IPS-NIHi7 (cell line): ENCODE data around the gene CEP83.
"Not testable (repeated sequence)": the region's sequence is repeated elsewhere in the genome, so short reads cannot be mapped to it uniquely, and the experiment has no call there.

Experiments used
- DNase-seq: peaks from one replicate; pipeline ENCODE4 v3.0.0; 2012; ENCODE audit warnings: mixed read lengths; ENCODE audit errors: extremely low spot score

CEP83 gene, protein sequence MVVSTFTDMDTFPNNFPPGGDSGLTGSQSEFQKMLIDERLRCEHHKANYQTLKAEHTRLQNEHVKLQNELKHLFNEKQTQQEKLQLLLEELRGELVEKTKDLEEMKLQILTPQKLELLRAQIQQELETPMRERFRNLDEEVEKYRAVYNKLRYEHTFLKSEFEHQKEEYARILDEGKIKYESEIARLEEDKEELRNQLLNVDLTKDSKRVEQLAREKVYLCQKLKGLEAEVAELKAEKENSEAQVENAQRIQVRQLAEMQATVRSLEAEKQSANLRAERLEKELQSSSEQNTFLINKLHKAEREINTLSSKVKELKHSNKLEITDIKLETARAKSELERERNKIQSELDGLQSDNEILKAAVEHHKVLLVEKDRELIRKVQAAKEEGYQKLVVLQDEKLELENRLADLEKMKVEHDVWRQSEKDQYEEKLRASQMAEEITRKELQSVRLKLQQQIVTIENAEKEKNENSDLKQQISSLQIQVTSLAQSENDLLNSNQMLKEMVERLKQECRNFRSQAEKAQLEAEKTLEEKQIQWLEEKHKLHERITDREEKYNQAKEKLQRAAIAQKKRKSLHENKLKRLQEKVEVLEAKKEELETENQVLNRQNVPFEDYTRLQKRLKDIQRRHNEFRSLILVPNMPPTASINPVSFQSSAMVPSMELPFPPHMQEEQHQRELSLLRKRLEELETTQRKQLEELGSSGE

DNA sequence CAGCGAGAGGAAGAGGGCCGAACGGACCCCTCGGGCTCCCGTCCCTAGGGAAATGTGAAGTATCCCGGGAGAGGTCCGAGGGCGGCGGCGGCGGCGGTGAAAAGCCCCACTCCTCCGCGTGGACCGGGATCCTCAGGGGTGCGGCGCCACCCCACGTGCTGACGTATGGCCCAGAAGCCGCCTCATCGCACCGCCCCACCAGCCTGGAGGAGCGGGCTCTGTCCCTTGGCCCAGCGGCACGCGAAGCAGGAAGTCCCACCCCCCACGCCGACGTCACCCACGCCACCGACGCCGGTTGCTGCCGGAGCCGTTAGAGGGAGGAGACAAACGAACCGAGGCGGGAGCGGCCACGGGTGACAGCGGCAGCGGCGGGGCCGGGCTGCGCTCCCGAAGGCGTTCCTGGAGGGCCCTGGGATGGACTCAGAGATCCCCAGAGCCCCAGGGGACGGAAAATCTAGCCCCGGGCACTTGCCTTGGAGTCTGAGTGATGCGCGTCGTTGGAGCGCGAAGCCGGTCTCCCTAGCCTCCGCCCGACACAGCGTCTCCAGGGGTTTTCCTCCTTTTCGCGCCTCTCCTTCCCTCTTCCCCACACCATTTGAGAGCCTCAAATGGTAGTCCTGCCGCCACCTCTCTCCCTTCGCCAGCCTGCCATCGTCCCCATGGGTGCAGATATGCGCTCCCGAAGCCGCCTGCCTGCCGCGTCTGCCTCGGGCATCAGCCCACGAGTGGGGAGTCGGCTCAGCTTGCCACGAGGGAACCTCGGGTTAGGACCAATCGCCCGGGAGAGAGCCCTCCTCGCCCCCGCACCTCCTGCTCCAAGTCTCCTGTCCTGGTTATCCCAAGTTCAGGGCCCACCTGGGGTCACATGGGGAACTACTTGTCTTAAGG is at the start of gene CEP83:
TSS of gene CEP83 (minus strand) at position 140 of the 888 bp plus-strand sequence. CDS start 47,377 bp downstream, outside the sequence.
- peak; percentile 93 for DNase-seq

DNA sequence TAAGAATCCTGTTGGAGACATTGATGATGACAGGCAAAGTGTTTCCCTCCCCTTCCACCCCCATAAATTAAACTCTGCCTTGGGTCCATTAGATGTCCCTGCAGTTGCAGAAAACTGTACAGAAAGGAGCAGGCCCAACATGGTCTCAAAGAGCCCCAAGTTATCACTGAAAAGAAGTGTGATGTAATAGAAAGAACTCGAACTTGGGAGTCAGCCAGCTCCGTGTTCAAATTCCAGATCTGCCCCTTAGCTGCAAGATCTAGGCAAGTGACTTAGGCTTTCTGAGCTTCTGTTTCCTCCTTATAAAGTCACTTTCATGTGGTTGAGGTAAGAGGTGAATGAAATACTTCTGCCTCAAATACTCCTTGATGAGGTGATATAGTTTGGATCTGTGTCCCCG is 49.6 kb upstream of the CEP83 start:
- no peak for DNase-seq

DNA sequence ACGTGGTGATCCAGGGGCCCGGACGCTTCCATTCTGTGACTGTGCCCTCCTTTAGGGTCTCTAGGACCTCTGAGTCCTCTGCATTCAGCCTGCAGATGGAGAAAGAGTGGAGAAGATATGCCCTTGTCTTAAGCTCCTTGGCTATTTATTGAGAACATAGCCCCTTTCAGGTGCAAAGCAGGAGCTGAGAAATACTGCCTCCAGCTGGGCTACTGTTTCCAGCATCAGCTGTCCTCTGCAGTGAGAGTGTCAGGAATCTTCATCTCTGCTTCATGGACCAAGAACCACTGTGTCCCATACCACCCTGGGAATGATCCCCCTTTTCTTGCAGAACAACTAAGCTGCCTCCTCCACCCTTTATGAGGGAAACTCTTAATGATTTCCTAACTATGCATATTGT is 47.8 kb upstream of the CEP83 start:
- DNase-seq, result peak; percentile 25

DNA sequence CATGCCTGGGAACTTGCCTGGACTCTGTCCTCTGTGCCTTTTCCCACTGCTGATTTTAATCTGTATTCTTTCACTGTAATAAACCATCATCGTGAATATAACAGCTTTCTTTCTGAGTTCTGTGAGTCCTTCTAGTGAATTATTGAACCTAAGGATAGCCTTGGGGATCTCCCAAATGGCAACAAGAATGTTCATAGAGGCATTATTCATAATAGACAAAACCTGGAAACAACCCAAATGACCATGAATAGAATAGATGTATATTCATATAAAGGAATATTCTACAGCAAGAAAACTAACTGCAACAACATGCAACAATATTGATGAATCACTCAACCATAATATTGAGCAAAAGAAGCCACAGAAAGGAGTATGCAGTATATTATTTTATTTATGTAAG is 44.7 kb upstream of the CEP83 start:
- DNase-seq, result no peak

DNA sequence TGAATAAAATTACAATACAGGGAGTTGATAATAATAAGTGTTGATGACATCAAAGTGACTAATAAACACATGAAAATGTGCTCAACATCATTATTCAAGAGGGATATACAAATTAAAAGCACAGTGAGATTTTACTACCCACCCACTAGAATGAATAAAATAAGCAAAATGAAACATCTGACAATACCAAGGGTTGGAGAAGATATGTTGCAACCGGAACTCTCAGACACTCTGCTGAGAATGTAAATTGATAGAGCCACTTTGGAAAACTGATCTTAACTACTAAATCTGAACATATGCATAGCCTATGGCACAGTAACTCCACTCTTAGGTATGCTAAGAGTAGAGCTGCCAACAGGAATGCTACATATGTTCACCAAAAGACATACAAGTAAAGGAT is 44.0 kb upstream of the CEP83 start:
- DNase-seq, result no peak

DNA sequence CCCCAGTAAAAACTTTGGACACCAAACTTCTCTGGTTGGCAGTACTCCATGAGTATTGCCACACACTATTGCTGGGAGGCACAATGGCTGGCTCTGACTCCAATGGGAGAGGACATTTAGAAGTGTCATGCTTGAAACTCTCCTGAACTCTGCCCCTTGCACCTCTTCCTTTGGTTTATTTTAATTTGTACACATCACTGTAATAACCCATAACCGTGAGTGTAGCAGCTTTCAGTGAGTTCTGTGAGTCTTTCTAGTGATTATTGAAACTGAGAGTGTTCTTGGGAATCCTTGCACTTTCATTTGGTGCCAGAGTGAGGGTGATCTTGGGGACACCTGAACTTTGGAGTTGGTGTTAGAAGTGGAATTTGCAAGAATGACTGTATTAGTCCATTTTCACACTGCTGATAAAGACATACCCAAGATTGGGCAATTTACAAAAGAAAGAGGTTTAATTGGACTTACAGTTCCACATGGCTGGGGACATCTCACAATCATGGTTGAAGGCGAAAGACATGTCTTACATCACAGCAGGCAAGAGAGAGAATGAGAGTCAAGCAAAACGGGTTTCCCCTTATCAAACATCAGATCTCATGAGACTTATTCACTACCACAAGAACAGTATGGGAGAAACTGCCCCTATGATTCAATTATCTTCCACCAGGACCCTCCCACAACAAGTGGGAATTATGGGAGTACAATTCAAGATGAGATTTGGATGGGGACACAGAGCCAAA is 41.3 kb upstream of the CEP83 start:
- no peak for DNase-seq

DNA sequence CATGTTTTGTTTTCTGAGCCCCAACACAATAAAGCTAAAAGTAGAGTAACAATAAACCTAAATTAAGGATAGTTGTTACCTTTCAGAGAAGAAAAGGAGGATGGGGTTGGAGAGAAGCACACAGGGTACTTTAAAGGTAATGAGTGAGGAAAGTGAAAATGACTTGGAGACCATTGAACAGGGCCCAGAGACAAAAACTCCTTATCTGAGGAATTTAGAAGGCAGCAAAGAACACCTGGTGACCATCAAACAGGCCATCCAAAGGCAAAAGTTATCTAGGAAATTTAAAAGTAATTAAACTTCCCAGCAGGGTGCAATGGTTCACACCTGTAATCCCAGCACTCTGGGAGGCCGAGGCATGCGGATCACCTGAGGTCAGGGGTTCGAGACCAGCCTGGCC is 39.0 kb upstream of the CEP83 start:
- no peak for DNase-seq

DNA sequence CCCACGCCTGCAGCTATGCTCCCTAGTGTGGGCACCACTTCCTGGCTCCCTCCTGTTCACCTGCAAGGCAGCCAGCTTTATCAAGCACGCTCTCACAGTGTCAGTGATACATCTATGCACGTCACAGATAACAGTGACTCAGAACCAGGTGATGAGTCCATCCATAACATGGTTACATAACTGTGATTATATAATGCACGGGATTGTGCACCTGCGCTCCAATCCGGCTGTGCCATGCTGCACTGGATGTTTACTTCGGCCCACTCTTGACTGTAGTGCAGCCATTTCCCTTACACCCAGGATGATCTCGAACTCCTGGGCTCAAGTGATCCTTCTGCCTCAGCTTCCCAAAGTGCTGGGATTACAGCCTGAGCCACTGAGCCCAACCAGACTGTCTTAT is 38.4 kb upstream of the CEP83 start:
- no peak for DNase-seq

DNA sequence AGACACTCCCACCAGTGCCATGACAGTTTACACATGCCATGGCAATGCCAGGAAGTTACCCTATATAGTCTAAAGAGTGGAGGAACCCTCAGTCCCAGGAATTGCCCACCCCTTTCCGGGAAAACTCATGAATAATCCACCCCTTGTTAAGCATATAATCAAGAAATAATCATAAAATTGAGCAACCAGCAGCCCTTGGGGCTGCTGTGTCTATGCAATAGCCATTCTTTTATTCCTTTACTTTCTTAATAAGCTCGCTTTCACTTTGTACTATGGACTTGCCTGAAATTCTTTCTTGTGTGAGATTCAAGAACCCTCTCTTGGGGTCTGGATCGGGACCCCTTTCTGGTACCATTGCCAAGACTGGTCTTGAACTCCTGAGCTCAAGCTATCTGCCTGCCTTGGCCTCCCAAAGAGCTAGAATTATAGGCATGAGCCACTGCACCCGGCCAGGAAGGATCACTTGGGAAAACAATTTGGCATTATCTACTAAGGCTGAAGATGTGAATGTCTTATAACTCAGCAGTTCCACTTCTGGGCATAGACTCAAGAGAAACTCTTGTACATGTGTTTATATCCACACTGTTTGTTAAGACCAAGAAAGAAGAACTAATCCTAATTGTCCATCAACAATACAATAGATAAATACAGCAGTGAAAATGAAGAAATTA is 35.9 kb upstream of the CEP83 start:
- no peak for DNase-seq

DNA sequence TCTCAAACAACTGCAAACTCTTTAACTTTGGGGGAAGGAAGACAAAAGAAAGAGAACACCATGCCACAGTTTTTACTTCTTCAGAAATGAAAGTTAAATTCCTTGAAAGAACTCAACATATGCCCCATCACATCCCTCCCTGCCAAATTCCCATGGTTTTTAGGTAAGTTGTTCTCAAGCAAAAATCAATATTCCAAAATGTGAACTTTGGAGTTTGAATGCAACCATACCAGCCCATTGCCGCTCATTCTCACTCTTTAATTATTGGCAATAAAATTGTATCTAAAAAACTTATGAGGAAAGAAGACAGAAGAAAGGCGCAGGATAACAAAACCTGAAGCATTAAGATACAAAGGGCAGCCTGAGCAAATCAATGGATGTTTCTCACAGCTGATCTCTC is 31.8 kb upstream of the CEP83 start:
- DNase-seq, result no peak

DNA sequence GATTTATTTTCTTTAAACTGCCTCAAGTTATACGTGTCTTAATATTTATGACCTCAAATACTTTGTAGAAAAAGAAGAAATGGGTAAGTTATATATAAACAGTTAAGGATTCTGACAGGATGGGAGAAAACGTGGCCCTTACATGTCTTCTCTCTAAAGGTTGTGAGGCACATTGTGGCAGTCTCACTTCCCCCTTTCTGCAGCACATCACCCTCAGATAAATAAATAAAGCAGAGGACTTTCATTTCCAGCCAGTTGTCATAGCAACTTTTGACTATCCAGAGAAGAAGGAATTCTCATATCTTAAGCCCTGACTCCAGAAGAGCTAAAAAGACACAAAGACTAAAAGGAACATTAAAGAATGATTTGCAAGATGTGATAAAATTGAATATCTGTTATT is 28.8 kb upstream of the CEP83 start:
- DNase-seq, result no peak

DNA sequence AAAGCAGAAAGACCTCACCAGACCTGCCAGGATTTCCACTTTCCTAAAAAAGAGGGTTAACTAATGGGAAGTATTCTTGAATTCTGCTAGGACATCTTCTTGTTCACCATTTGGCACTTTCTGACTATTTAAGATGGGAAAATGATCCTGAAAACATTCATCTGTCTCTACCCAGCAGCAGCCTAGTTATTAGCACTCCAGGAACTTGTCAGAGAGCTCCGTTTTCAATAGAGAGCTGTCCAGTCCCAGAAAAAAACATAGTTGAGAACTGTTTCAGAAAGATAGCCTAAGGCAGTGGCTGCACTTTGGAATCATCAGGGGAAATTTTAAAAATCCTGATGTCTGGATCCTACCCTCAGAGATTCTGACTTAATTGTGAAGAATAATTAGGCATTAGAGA is 22.1 kb upstream of the CEP83 start:
- DNase-seq, result no peak

DNA sequence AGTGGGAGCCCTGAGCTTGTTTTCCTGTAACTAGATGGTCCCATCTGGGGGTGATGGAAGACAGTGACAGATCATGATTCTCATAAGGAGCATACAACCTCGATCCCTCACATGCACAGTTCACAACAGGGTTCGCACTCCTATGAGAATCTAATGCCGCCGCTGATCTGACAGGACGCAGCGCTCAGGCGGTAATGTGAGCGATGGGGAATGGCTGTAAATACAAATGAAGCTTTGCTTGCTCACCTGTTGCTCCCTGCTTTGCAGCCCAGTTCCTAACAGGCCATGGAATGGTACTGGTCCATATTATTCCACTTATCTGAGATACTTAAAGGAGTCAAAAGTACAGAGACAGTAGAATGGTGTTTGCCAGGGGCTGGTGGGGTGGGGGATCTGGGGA is 9.9 kb upstream of the CEP83 start:
- DNase-seq, result no peak

DNA sequence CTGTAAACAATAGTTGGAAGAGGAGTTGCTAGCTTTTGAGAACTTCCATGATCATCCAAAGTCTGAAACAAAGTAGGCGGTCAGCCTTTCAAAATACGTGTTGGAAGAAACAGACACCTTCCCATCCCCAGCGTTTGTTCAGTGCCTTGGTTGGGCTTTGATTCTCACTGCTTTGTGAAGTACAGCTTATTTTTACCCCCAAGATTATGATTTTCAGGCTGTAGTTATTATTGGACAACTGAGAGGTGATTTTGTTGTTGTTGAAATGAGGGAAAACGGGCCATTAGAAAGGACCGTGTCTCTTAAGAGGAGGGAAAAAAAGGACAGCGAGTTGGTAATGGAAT is 921 bp upstream of the CEP83 start:
- no peak for DNase-seq

DNA sequence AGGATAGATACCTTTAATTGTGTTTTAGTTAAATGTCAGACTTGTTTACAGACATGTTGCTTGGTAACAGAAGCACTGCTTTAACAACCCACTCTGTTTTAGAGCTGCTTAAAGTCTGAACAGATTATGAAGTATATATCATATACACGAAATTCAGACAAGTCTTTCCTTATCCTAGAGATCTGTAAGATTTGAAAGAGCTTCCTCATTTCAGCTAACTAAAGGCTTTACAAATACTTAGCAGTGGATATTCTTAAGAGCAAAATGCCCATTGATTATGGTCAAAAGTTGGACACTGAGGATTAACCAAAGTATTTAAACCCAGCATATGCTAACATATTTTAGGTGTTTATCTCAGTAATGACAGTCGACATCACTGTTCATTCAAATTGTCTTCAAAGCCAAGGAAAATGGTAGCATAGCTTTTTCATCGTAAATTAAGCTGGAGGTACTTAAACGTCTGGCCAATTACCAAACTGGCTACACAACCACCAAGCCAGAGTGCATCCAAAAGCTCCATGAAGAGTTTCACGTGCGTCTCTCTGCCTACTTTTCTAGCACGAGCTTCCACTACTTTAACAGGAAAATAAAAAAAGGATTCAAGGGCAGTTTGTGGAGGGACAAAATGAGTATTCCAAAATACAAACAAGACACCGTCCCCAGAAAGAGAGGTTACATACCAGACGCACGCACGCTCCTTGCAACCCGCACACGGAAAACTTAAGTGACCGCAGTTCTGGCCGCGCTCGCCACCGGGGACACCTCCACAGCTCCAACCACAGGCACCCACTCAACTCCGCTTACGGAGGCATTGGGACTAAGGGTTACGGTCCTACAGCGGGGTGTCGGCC is 565 bp downstream of the CEP83 start:
- DNase-seq, result no peak

DNA sequence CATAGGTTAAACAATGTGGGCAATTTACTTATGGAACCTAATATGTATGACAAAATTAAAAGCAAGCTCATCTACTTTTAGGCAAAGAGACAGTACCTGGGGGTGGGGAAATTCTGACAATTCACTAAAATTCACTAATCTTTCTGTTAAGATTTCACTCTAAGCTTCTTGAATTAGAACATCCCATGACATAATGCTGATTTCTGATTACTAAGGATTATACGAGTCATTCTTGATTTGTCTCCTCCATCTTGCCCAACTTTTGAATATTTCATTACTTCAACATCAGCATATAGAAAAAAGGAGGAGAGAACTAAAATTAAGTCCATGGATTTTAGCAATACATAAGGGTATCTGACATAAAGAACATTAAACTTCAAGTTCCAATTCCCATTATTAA is 2.4 kb downstream of the CEP83 start:
- no peak for DNase-seq

DNA sequence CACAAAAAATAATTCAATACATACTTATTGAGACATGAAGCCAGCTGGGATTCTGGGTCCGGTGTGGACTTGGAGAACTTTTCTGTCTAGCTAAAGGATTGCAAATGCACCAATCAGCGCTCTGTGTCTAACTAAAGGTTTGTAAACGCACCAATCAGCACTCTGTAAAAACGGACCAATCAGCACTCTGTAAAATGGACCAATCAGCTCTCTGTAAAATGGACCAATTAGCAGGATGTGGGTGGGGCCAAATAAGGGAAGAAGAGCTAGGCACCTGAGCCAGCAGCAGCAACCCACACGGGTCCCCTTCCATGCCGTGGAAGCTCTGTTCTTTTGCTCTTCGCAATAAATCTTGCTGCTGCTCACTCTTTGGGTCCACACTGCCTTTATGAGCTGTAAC is 5.3 kb downstream of the CEP83 start:
- not testable (repeated sequence) for DNase-seq

DNA sequence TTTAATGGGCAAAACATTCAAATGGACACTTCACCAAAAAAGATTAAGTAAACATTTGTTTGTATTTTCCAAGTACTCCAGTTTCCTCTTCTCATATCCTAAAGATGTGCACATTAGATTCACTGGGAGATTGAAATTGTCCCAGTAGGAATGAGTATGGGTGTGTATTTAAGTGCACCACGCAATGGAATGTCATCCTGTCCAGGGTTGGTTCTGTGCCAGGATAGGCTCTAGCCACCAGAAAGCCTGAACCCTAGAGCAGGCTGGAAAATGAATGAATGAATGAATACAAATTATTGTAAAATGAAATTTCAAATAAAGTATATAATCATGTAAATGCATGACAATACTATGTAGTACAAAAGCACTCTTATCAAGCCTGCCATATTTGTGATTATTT is 14.0 kb downstream of the CEP83 start:
- no peak for DNase-seq

DNA sequence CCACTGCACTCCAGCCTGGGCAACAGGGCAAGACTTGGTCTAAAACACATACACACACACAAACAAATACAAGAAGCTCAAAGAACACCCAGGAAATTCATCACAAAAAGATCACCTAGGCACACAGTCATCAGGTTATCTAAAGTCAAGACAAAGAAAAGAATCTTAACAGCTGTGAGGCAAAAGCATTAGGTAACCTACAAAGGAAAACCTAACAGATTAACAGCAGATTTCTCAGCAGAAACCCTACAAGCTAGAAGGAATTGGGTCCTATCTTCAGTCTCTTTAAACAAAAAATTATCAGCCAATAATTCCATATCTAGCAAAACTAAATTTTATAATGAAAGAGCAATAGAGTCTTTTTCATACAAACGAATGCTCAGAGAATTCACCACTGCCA is 22.4 kb downstream of the CEP83 start:
- DNase-seq, result no peak

DNA sequence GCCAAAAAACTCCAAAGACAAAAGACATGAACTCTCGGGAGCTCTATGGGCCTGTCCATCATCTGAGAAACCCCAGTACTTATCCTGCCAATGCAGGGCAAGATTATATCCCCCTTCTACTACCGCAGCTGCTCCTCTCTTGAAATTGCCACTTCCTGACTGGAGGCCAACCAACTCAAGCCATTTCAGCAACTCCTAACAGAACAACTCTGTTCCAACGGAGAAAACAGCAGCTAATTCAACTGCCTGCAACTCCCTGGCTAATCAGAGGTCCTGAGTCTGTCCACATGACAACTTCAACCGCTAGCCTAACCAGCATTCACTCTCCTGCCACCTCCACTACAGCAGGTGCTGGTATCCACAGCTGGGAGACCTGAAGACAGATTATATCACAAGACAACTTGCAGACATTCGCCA is 24.1 kb downstream of the CEP83 start:
- peak; percentile 12 for DNase-seq
